Melanocyte of skin (primary cell): ENCODE results near the gene ZNF846. TPM values are rescaled to one million over a fixed set of nuclear protein-coding genes. Genes with fewer than 3 reads are reported as not detected.

Experiments used
- total RNA-seq, 2 donors: library from RNA; depleted of rRNA; stranded (reverse); fragments of >200 nt; gene quantifications; 2 replicates each; pipeline ENCODE4 v1.2.3, GENCODE V29; 2012

Gene ZNF846
- total RNA-seq: 1 to 10 TPM; 3.3 to 7.6 TPM

DNA sequence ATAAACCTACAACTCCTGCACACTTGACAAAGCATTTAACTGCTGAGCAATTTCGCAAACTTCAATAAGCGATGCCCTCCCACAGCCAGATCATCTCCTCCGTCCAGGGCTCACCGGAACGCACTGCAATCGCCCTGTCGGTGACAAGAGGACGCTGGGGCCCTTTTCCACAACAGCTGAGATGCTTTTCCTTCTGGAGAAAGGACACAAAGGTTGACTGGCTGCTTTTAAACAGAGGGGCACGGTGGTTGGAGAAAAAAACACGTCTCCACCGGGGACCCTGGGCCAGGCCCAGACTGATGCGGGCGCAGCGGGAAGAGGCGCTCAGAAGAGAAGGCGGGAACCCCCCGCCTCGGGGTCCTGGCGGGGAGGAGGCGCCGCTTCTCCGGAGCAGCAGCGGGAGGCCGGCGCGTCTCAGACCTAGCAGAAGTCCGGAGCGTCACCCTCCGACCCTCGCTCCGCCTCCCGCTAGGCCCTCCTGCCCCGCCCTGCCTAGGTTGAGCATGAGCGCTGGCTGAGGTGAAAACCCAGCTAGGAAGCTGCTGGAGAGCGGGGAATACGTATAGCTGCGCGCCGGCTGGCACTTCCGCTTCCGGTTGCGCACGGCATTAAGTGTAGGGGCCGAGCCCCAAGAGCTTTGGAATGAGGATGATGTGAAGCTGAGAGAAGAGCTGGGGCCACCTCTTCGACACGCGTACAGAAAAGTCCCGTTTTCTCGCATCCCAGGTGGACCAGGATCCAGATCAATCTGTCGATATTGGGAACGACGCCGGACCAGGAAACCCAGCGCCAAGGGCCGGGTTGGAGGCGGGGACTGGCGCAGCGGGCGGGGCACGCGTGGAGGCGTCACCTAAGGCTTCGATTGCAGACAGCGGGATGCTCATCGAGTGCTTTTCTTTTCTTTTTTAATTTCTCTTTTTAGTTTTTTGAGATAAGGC lies at the start of gene ZNF846:
Gene ZNF846, minus strand, starts transcription at position 564 of the 938 bp plus-strand sequence. CDS start 3,788 bp downstream, outside the sequence.

Other genes with a start within 250 kb of the ZNF846 start
- gene ZNF426, start 230.1 kb downstream of the ZNF846 start, total RNA-seq: 10 to 100 TPM; 13.7 to 15.8 TPM
- 10 to 100 TPM; 32.3 to 53.3 TPM for gene ZNF121, start 184.2 kb downstream of the ZNF846 start, total RNA-seq
- 10 to 100 TPM; 25.6 to 39.9 TPM for gene ZNF561, start 147.5 kb downstream of the ZNF846 start, total RNA-seq
- gene ZNF562, start 93.6 kb downstream of the ZNF846 start, total RNA-seq: 10 to 100 TPM; 27.9 to 29.0 TPM
- 10 to 100 TPM; 12.7 to 18.6 TPM for gene FBXL12, start 50.3 kb upstream of the ZNF846 start, total RNA-seq
- 100 to 1,000 TPM; 189 to 223 TPM for gene UBL5, start 59.2 kb upstream of the ZNF846 start, total RNA-seq
- gene PIN1, start 66.6 kb upstream of the ZNF846 start, total RNA-seq: 100 to 1,000 TPM; 119 to 128 TPM
- gene OLFM2, start 167.8 kb upstream of the ZNF846 start, total RNA-seq: 1 to 10 TPM; 2.0 to 4.1 TPM
- 10 to 100 TPM; 34.8 to 47.3 TPM for gene COL5A3, start 241.8 kb upstream of the ZNF846 start, total RNA-seq
- gene RDH8, start 244.7 kb upstream of the ZNF846 start, total RNA-seq: 1 to 10 TPM; 1.4 to 2.7 TPM